AG10803 (cell line): ENCODE measurements around the gene GNB1.

ENCODE experiments used
- DNase-seq: peaks from one replicate; pipeline ENCODE4 v3.0.0; 2010; ENCODE audit warnings: low read depth
- H3K4me3 ChIP-seq: 2 replicates; pipeline ENCODE4 v1.5.1; 2011; ENCODE audit warnings: mild to moderate bottlenecking, low read length, control low read depth
- TF ChIP-seq, protein P1 (sequence below): conservative IDR thresholded peaks from 2 replicates; pipeline ENCODE4 v1.5.1; 2011; ENCODE audit warnings: mild to moderate bottlenecking, low read length, control low read depth, inconsistent platforms

Gene GNB1

GRCh38 chr1:1760345-1760650 is 130.6 kb downstream of the GNB1 start:
- TF ChIP-seq, protein P1, sequence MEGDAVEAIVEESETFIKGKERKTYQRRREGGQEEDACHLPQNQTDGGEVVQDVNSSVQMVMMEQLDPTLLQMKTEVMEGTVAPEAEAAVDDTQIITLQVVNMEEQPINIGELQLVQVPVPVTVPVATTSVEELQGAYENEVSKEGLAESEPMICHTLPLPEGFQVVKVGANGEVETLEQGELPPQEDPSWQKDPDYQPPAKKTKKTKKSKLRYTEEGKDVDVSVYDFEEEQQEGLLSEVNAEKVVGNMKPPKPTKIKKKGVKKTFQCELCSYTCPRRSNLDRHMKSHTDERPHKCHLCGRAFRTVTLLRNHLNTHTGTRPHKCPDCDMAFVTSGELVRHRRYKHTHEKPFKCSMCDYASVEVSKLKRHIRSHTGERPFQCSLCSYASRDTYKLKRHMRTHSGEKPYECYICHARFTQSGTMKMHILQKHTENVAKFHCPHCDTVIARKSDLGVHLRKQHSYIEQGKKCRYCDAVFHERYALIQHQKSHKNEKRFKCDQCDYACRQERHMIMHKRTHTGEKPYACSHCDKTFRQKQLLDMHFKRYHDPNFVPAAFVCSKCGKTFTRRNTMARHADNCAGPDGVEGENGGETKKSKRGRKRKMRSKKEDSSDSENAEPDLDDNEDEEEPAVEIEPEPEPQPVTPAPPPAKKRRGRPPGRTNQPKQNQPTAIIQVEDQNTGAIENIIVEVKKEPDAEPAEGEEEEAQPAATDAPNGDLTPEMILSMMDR = no peak
- DNase-seq = no peak

DNA sequence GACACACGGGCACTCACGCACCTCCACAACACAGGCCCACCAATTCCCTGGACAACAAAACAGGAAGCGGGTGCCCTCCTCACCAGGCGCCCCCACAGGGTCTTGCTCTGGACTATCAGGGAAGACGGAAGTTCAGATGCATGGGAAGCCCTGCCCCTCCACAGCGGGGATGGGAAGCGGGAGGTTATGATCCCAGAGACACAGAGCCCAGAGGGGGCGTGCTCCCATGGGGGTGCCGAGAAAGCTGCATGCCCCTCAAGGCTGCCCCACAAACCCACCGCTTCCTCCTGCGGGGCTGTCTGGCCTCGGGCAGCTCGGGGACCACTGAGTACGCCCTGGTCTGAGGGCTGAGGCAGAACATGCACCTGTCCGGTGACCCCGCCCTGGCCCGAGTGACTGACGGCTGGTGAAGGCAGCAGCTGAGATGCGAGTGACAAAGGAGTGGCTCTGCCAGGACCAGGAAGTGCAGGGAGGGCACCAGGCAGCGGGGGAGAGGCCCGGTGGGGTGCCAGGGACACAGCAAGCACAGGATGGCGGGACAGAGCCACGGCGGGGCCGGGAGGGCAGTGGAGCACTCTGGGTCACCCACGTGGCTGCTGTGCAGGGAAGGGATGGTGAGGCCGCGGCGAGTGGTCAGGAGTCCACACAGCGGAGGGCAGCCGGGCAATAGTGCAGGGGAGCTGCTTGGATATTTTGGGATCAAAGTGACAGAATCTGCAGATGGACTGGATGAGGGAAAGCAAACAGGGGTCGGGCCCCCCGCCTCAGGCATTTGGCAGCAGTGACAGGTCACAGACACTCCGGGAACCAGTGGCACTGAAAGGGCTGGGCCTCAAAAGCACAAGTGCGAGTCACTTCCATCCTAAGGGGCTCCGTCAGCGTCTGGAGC is 131.2 kb downstream of the GNB1 start:
- TF ChIP-seq, protein P1 = no peak
- no peak overlapping the region for H3K4me3 ChIP-seq
- DNase-seq = no peak

More at GRCh38 chr1:1760345-1760650, 130.6 kb downstream of the GNB1 start:
- H3K4me3 ChIP-seq = no peak overlapping the region

DNA sequence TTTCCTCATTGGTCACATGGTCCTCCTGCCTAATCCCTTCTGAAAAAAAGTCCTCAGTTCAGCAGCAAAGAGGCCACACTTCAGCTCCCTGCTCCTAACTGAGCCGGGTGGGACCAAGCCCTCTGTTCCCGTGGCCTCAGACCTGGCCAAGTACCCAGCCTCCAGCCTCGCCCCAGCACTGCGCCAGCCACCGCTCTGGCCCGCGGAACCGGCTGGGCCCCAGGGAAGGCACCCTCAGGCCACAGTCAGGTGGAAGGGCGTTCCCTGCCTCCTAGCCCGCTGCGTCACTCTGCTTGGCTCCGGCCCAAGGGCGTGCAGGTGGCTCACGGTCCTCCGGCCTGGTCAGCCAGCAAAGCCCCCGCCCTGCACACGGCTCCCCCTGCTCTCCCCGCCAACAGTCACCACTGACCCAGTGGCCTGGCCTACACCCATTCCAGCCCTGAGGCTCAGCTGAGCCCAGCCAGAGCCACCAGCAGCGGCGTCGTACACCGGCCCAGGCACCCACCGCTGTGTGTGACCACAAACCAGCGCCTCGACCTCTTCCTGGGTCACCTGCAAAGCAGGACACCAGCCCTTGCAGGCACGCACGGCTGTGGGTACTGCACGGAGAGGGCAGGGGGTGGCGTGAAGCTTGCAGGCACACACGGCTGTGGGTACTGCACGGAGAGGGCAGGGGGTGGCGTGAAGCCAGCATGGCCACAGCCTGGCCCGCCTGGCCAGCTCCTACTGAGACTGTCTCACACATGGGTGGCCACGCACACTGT is 132.0 kb downstream of the GNB1 start:
- no peak for DNase-seq
- H3K4me3 ChIP-seq = no peak overlapping the region
- TF ChIP-seq, protein P1 = no peak

DNA sequence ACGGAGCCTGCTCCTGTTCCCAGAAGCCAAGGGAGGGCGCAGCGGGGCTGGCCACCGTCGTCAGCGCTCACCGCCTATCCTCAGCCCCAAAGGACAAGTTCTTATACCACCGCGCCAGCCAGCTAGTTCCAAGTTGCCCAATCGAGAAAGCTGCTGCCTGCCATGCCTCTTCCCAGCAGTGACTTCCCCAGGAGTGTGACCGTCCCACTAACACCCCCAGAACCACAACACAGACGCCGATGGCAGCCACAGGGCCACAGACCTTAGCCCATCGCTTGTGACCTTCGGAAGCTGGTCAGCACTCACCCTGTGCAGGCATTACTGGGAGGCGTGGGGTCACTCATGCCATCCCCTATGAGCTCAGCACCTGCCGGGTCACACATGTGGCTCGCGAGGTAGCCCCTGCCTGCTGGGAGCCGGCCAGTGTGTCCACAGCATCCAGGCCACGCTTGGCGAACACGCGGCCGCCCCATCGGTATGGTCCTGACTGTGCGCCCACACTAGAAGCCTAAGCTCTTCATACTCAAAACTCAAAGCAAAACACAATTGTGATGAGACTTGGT is 132.7 kb downstream of the GNB1 start:
- TF ChIP-seq, protein P1 = no peak
- no peak overlapping the region for H3K4me3 ChIP-seq
- DNase-seq = no peak

- no peak overlapping the region for H3K4me3 ChIP-seq
- TF ChIP-seq, protein P1 = no peak
- DNase-seq = no peak
These were observed 133.3 kb downstream of the GNB1 start for GRCh38 chr1:1757422-1758058.

- TF ChIP-seq, protein P1 = no peak
- no peak for DNase-seq
- H3K4me3 ChIP-seq = no peak overlapping the region
These were observed 134.0 kb downstream of the GNB1 start for GRCh38 chr1:1756661-1757421.
